SU-DHL-6 (cell line): ENCODE results near the gene TMEM30B.

Source experiments
- H2AFZ ChIP-seq: fragments of 200-600 bp; sonication (generic); 2 replicates; pipeline ENCODE4 v1.6.1; 2014; ENCODE audit warnings: low read depth, mild to moderate bottlenecking, moderate library complexity, mixed read lengths, antibody characterized with exemption, low read length; ENCODE audit not compliant: severe bottlenecking
- H3F3A ChIP-seq: fragments of 200-600 bp; shearing (Covaris generic); 2 replicates; pipeline ENCODE4 v1.6.0; 2016; ENCODE audit warnings: antibody characterized with exemption, mild to moderate bottlenecking; ENCODE audit not compliant: insufficient read depth
- H3K27ac ChIP-seq: fragments of 200-600 bp; sonication (generic); 2 replicates; pipeline ENCODE4 v1.5.1; 2016; ENCODE audit warnings: low read depth, mild to moderate bottlenecking, low read length, moderate library complexity, mixed read lengths
- H3K27me3 ChIP-seq: fragments of 200-600 bp; sonication (generic), shearing (Covaris generic); 2 replicates; pipeline ENCODE4 v1.6.0; 2014; ENCODE audit warnings: mild to moderate bottlenecking, low read length
- H3K36me3 ChIP-seq: fragments of 200-600 bp; sonication (generic); 2 replicates; pipeline ENCODE4 v1.6.1; 2014; ENCODE audit warnings: mild to moderate bottlenecking, low read length, mixed read lengths
- H3K4me2 ChIP-seq: fragments of 300-600, 200-600 bp; shearing (Covaris generic), sonication (generic); 2 replicates; pipeline ENCODE4 v1.6.0; 2014; ENCODE audit warnings: low read length, low read depth, mild to moderate bottlenecking; ENCODE audit not compliant: poor library complexity, severe bottlenecking
- H3K4me3 ChIP-seq: fragments of 200-600 bp; sonication (generic); 2 replicates; pipeline ENCODE4 v1.5.1; 2014; ENCODE audit warnings: antibody characterized with exemption, low read length, mild to moderate bottlenecking, mixed read lengths; ENCODE audit not compliant: insufficient read depth, poor library complexity, severe bottlenecking
- H3K79me2 ChIP-seq: fragments of 200-600 bp; sonication (generic); 2 replicates; pipeline ENCODE4 v1.6.1; 2014; ENCODE audit warnings: mild to moderate bottlenecking, low read length, moderate library complexity; ENCODE audit not compliant: insufficient read depth
- H3K9ac ChIP-seq: fragments of 200-600 bp; sonication (generic); 2 replicates; pipeline ENCODE4 v1.7.0; 2014; ENCODE audit warnings: mild to moderate bottlenecking, low read length
- H3K9me2 ChIP-seq: fragments of 200-600 bp; sonication (generic); replicated peaks from 2 replicates; pipeline ENCODE4 v1.6.1; 2014; ENCODE audit warnings: low read length; ENCODE audit not compliant: insufficient read depth
- H3K9me3 ChIP-seq: fragments of 200-600 bp; sonication (generic); 2 replicates; pipeline ENCODE4 v1.6.1; 2014; ENCODE audit warnings: low read length, mixed read lengths; ENCODE audit not compliant: insufficient read depth
- H4K20me1 ChIP-seq: fragments of 200-600 bp; sonication (generic); 2 replicates; pipeline ENCODE4 v1.6.1; 2014; ENCODE audit warnings: low read depth, mild to moderate bottlenecking, antibody characterized with exemption, low read length, moderate library complexity, mixed read lengths
- CTCF ChIP-seq: fragments of 200-600 bp; sonication (generic); IDR thresholded peaks from one replicate; pipeline ENCODE4 v1.5.1; 2017; ENCODE audit warnings: antibody characterized with exemption, mild to moderate bottlenecking, low read length, moderate library complexity; ENCODE audit not compliant: insufficient read depth, poor library complexity, severe bottlenecking
- EZH2phosphoT487 ChIP-seq: fragments of 200-600 bp; sonication (generic), shearing (Covaris generic); conservative IDR thresholded peaks from 2 replicates; pipeline ENCODE4 v1.6.1; 2018; ENCODE audit warnings: mild to moderate bottlenecking, antibody characterized with exemption, low read length, moderate library complexity, mixed read lengths

TMEM30B gene

DNA sequence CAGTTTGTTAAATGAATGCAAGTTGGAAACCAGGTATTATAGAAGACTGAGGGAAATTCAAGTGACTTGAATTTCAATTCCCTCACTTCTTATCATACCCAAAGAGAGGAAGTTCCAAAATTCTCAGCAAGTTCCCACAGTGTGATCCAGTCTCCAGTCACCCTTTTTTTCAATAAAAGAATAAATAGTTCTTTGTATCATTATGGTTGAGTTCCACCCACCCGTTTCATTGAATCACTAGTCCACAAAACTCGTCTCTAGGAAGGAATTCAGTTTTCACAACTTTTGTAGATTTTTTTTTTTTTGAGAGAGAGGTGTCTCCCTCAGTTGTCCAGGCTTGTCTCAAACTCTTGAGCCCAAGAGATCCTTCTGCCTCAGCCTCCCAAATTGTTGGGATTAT, 1.6 kb upstream of the TMEM30B start:
- Histone ChIP-seq H3K9ac (no peak overlapping the region), H3K4me3 (no peak overlapping the region), H2AFZ (no peak overlapping the region), H3K4me2 (no peak overlapping the region), H3K36me3 (no peaks in the 10 kb centered on the region), H4K20me1 (no peaks in the 10 kb centered on the region; the same call in 1 of the 2 replicates), H3K27ac (no peak overlapping the region), H3F3A (no peaks in the 10 kb centered on the region), H3K9me3 (no peaks in the 10 kb centered on the region), H3K27me3 (no peaks in the 10 kb centered on the region), H3K9me2 (no peaks in the 10 kb centered on the region), H3K79me2 (no peaks in the 10 kb centered on the region)
- TF ChIP-seq CTCF (no peak), EZH2phosphoT487 (no peak)

GRCh38 chr14:61281948-61282275, 774 bp upstream of the TMEM30B start:
- Histone ChIP-seq H3K36me3 (no peaks in the 10 kb centered on the region), H3K9me3 (no peaks in the 10 kb centered on the region), H3K27me3 (no peaks in the 10 kb centered on the region), H3K9ac (no peak overlapping the region), H4K20me1 (no peaks in the 10 kb centered on the region; the same call in 1 of the 2 replicates), H3K79me2 (no peaks in the 10 kb centered on the region), H3K4me2 (no peak overlapping the region), H3F3A (no peaks in the 10 kb centered on the region), H3K4me3 (no peak overlapping the region), H3K9me2 (no peaks in the 10 kb centered on the region), H3K27ac (no peak overlapping the region), H2AFZ (no peak overlapping the region)
- TF ChIP-seq CTCF, result no peak
- TF ChIP-seq EZH2phosphoT487, result no peak

DNA sequence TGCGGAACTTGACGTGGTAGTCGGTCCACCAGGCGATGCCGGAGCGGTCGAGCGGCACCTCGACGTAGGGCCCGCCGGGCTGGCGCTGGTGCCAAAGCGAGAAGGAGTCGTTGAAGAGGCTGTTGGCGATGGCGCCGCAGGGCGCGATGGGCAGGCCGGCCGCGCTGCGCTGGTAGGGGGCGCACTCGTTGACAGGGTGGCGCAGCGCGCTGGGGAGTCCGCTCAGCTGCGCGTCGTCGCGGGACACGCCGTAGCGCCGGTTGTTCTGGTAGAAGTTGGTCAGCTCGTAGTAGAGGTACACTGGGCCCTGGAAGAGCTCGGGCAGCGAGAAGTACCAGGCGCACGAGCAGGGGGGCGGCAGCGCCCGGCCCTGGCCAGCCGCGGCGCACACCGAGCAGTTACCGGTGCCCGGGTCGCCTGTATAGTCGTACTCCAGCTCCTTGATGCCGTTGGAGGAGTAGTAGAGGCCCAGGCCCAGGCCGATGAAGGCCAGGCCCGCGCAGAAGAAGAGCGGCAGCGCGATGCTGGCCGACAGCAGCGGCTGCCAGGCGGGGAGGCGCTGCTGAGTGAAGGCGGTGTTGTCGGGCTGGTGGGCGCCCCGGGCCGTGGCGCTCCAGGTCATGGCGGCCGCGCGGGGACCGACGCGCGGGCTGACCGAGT, 482 bp downstream of the TMEM30B start:
- Histone ChIP-seq H3K4me3 (no peak overlapping the region), H2AFZ (no peak overlapping the region), H3F3A (no peaks in the 10 kb centered on the region), H3K4me2 (no peak overlapping the region), H3K9ac (no peak overlapping the region), H3K27me3 (no peaks in the 10 kb centered on the region), H4K20me1 (no peaks in the 10 kb centered on the region; the same call in 1 of the 2 replicates), H3K36me3 (no peaks in the 10 kb centered on the region), H3K9me2 (no peaks in the 10 kb centered on the region), H3K9me3 (no peaks in the 10 kb centered on the region), H3K27ac (no peak overlapping the region), H3K79me2 (no peaks in the 10 kb centered on the region)
- TF ChIP-seq EZH2phosphoT487 (no peak), CTCF (no peak)
